DOHH2 (cell line): ENCODE results near the gene ALK.

Experiments used
- H3F3A ChIP-seq: fragments of 200-600 bp; sonication (generic), shearing (Covaris generic); 2 replicates; pipeline ENCODE4 v1.6.0; 2016; ENCODE audit warnings: antibody characterized with exemption, mild to moderate bottlenecking; ENCODE audit not compliant: control insufficient read depth, insufficient read depth
- H3K27ac ChIP-seq: fragments of 200-600 bp; sonication (generic); 2 replicates; pipeline ENCODE4 v1.5.1; 2014; ENCODE audit warnings: low read depth, mild to moderate bottlenecking, low read length, moderate library complexity
- H3K27me3 ChIP-seq: fragments of 200-600 bp; sonication (generic); 2 replicates; pipeline ENCODE4 v1.6.1; 2014; ENCODE audit warnings: mild to moderate bottlenecking, low read length, mixed read lengths; ENCODE audit not compliant: control insufficient read depth
- H3K36me3 ChIP-seq: fragments of 200-600 bp; sonication (generic); 2 replicates; pipeline ENCODE4 v1.6.1; 2014; ENCODE audit warnings: mild to moderate bottlenecking, low read length, moderate library complexity, mixed read lengths; ENCODE audit not compliant: control insufficient read depth
- H3K4me1 ChIP-seq: fragments of 200-600 bp; sonication (generic); 2 replicates; pipeline ENCODE4 v1.6.1; 2014; ENCODE audit warnings: mild to moderate bottlenecking, low read length, mixed read lengths; ENCODE audit not compliant: control insufficient read depth
- H3K4me2 ChIP-seq: fragments of 200-600 bp; sonication (generic); 2 replicates; pipeline ENCODE4 v1.6.0; 2014; ENCODE audit warnings: mild to moderate bottlenecking, low read length, moderate library complexity
- H3K4me3 ChIP-seq: fragments of 200-600 bp; sonication (generic); 2 replicates; pipeline ENCODE4 v1.5.1; 2014; ENCODE audit warnings: mild to moderate bottlenecking, low read length, mixed read lengths
- H3K79me2 ChIP-seq: fragments of 200-600 bp; sonication (generic); 2 replicates; pipeline ENCODE4 v1.6.1; 2014; ENCODE audit warnings: mild to moderate bottlenecking, low read length, mixed read lengths; ENCODE audit not compliant: control insufficient read depth
- H3K9me2 ChIP-seq: fragments of 200-600 bp; sonication (generic); replicated peaks from 2 replicates; pipeline ENCODE4 v1.6.1; 2014; ENCODE audit warnings: mild to moderate bottlenecking, low read length, mixed read lengths; ENCODE audit not compliant: control insufficient read depth
- H3K9me3 ChIP-seq: fragments of 200-600 bp; sonication (generic); 2 replicates; pipeline ENCODE4 v1.6.1; 2014; ENCODE audit warnings: antibody characterized with exemption, low read length, mixed read lengths; ENCODE audit not compliant: control insufficient read depth, insufficient read depth
- H4K20me1 ChIP-seq: fragments of 200-600 bp; sonication (generic); 2 replicates; pipeline ENCODE4 v1.6.0; 2014; ENCODE audit warnings: low read depth, mild to moderate bottlenecking, antibody characterized with exemption, low read length, moderate library complexity; ENCODE audit not compliant: control insufficient read depth, insufficient read depth
- CTCF ChIP-seq: fragments of 200-600 bp; sonication (generic); IDR thresholded peaks from one replicate; pipeline ENCODE4 v1.5.1; 2014; ENCODE audit warnings: antibody characterized with exemption, mild to moderate bottlenecking, low read depth, low read length; ENCODE audit not compliant: poor library complexity, severe bottlenecking
- EZH2phosphoT487 ChIP-seq: fragments of 200-600 bp; sonication (generic); IDR thresholded peaks from 2 replicates; pipeline ENCODE4 v1.6.1; 2017; ENCODE audit warnings: borderline replicate concordance, mild to moderate bottlenecking, antibody characterized with exemption, low read length, moderate library complexity, mixed read lengths

The ALK gene

GRCh38 chr2:29562896-29563295 lies 358.5 kb downstream of the ALK start:
- H3K27me3 ChIP-seq: no peaks in the 10 kb centered on the region; the same call in 1 of the 2 replicates
- H3K27ac ChIP-seq: no peak overlapping the region
- H3K4me1 ChIP-seq: no peaks in the 10 kb centered on the region
- H4K20me1 ChIP-seq: no peaks in the 10 kb centered on the region
- no peaks in the 10 kb centered on the region for H3F3A ChIP-seq
- H3K79me2 ChIP-seq: no peaks in the 10 kb centered on the region
- no peak overlapping the region for H3K4me2 ChIP-seq
- no peaks in the 10 kb centered on the region for H3K9me3 ChIP-seq
- H3K36me3 ChIP-seq: no peaks in the 10 kb centered on the region
- no peak overlapping the region for H3K4me3 ChIP-seq
- H3K9me2 ChIP-seq: no peaks in the 10 kb centered on the region
- no peak for TF ChIP-seq EZH2phosphoT487
- TF ChIP-seq CTCF: no peak

- no peak overlapping the region for H3K4me3 ChIP-seq
- H3K9me3 ChIP-seq: no peaks in the 10 kb centered on the region
- H3K79me2 ChIP-seq: no peaks in the 10 kb centered on the region
- no peaks in the 10 kb centered on the region for H3F3A ChIP-seq
- H4K20me1 ChIP-seq: no peaks in the 10 kb centered on the region
- no peaks in the 10 kb centered on the region for H3K36me3 ChIP-seq
- TF ChIP-seq EZH2phosphoT487: no peak
- TF ChIP-seq CTCF: no peak
- H3K27me3 ChIP-seq: no peaks in the 10 kb centered on the region; the same call in 1 of the 2 replicates
- H3K9me2 ChIP-seq: no peaks in the 10 kb centered on the region
- H3K27ac ChIP-seq: no peak overlapping the region
- H3K4me2 ChIP-seq: no peak overlapping the region
- no peaks in the 10 kb centered on the region for H3K4me1 ChIP-seq
Measured at GRCh38 chr2:29562319-29562718, 359.1 kb downstream of the ALK start.

- Histone ChIP-seq H3K4me1 (no peaks in the 10 kb centered on the region), H3K27ac (no peak overlapping the region), H3F3A (no peaks in the 10 kb centered on the region), H3K4me2 (no peak overlapping the region), H4K20me1 (no peaks in the 10 kb centered on the region), H3K9me2 (no peaks in the 10 kb centered on the region), H3K9me3 (no peaks in the 10 kb centered on the region), H3K27me3 (no peaks in the 10 kb centered on the region; the same call in 1 of the 2 replicates), H3K36me3 (no peaks in the 10 kb centered on the region), H3K79me2 (no peaks in the 10 kb centered on the region), H3K4me3 (no peak overlapping the region)
- TF ChIP-seq EZH2phosphoT487 (no peak), CTCF (no peak)
Measured at GRCh38 chr2:29561628-29562027, 359.8 kb downstream of the ALK start.
